GM11168 (cell line): Measurements from ENCODE around the gene ERBIN.
"Not testable (repeated sequence)": the region's sequence is repeated elsewhere in the genome, so short reads cannot be mapped to it uniquely, and the experiment has no call there.

Experiments
- in situ Hi-C: fragments of 300-500 bp; cut with MboI; formaldehyde crosslinking; loops from one replicate; pipeline ENCODE4 v1.12.0; 2022; ENCODE audit warnings: low sequenced_read_pairs; ENCODE audit not compliant: unreplicated experiment

The ERBIN gene, protein sequence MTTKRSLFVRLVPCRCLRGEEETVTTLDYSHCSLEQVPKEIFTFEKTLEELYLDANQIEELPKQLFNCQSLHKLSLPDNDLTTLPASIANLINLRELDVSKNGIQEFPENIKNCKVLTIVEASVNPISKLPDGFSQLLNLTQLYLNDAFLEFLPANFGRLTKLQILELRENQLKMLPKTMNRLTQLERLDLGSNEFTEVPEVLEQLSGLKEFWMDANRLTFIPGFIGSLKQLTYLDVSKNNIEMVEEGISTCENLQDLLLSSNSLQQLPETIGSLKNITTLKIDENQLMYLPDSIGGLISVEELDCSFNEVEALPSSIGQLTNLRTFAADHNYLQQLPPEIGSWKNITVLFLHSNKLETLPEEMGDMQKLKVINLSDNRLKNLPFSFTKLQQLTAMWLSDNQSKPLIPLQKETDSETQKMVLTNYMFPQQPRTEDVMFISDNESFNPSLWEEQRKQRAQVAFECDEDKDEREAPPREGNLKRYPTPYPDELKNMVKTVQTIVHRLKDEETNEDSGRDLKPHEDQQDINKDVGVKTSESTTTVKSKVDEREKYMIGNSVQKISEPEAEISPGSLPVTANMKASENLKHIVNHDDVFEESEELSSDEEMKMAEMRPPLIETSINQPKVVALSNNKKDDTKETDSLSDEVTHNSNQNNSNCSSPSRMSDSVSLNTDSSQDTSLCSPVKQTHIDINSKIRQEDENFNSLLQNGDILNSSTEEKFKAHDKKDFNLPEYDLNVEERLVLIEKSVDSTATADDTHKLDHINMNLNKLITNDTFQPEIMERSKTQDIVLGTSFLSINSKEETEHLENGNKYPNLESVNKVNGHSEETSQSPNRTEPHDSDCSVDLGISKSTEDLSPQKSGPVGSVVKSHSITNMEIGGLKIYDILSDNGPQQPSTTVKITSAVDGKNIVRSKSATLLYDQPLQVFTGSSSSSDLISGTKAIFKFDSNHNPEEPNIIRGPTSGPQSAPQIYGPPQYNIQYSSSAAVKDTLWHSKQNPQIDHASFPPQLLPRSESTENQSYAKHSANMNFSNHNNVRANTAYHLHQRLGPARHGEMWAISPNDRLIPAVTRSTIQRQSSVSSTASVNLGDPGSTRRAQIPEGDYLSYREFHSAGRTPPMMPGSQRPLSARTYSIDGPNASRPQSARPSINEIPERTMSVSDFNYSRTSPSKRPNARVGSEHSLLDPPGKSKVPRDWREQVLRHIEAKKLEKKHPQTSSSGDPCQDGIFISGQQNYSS (N-terminal part only)

GRCh38 chr5:65926276-65926783 lies at the start of gene ERBIN:
Gene ERBIN (plus strand): TSS chr5:65926575. CDS start chr5:65992719, 66,144 bp downstream.
- in situ Hi-C loops, result loop anchor here (10.0 kb wide), 1 partner anchor 182 kb away; no protein-coding TSS in a partner anchor

DNA sequence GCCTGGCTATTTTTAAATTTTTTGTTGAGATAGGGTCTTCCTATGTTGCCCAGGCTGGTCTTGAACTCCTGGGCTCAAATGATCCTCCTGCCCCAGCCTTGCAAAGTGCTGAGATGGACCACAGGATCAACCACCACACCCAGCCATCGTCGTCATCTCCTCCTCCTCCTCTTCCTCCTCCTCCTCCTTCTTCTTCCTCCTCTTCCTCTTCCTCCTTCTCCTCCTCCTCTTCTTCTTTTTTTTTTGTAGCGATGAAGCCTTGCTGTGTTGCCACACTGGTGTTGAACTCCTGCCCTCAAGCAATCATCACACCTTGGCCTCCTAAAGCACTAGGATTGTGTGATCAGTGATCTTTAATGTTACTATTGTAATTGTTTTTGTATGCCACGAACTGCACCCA lies 49.4 kb upstream of the ERBIN start:
- in situ Hi-C loops, result no loop called here

DNA sequence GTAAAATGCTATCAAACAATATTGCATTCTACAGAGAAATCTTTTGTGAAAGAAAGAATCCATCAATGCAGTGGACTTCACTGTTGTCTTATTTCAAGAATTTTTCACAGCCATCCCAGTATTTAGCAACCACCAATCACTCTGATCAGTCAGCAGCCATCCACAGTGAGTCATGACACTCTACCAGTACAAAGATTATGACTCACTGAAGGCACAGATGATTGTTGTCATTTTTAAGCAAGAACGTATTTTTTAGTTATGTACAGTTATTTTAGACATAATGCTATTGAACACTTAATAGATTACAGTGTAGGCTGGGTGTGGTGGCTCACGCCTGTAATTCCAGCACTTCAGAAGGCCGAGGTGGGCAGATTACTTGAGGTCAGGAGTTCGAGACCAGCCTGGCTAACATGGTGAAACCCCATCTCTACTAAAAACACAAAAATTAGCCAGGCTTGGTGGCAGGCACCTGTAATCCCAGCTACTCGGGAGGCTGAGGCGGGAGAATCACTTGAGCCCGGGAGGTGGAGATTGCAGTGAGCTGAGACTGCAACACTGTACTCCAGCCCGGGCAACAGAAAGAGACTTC lies 46.6 kb upstream of the ERBIN start:
- in situ Hi-C loops, result not testable (repeated sequence)

DNA sequence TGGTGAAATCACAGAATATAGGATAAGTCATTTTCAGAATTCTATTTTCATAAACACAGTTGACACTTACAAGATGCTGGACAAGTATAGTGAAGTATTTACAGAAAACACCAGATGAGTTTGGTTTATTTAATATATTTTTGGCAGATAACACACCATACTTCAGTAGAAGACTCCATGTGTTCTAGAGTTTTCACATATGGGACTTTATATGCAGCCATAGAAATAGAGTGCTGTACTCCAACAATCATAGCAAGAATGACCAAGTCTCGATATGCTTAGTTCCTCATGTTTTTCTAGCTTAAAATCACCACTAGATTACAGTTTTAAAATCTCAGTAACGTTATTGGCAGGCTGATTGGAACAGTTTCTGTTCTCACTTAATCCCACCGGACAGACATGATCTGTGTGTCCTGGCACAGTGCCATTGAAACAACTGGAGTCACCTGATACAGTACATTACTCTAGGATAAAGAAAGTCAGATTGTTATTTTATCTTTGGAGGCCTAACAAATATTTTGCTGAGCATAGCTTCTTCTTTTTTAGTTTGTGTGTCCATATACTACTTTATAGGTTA lies 45.8 kb upstream of the ERBIN start:
- in situ Hi-C loops, result no loop called here

- in situ Hi-C loops, result no loop called here
Observed at GRCh38 chr5:65882278-65882677, 44.1 kb upstream of the ERBIN start.

DNA sequence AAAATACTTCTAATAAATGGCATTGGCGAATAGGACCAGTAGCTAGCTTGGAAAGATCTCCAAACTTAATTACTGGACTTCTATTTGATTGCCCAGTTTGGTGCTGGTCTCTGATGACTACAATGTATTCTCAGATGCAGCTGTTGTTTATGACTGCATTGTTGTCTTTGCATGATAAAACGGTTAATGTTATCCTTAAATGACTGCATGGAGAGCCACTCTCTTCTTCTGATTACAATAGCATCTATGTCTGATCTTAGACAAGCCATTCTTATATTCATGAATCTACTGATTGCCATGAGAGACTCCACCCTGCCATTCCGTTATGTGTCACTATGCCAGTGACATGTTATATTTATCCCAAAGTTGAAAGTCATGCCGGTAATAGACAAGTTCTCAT lies 42.9 kb upstream of the ERBIN start:
- in situ Hi-C loops, result no loop called here

DNA sequence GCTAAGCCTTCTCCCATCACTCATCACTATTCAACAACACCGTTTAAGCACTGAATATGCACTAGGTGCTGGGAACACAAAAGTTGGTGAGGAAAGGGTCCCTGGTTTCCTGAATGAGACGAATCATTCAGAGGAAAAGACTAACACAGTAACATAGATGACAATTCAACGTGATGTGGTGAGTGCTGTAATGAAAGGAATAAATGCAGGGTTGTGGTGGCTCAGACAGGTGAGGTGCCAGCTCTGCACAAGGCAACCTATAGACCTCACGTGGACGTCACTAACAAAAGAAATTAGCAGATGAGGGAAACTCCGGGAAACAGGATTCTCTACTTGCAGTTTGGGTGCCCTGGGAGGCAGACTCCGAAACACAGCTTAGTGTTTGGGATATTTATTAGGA lies 40.0 kb upstream of the ERBIN start:
- in situ Hi-C loops, result no loop called here

DNA sequence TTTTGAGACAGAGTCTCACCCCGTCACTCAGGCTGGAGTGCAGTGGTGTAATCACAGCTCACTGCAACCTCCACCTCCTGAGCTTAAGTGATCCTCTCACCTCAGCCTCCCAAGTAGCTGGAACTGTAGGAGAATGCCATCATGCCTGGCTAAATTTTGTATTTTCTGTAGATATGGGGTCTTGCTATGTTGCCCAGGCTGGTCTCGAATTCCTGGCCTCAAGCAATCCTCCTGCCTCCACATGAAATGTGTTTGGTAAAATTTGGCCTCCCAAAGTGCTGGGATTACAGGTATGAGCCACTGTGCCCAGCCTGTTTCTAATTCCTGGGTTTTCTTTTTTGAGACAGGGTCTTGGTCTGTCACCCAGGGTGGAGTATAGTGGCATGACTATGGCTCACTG lies 34.4 kb upstream of the ERBIN start:
- in situ Hi-C loops, result not testable (repeated sequence)

DNA sequence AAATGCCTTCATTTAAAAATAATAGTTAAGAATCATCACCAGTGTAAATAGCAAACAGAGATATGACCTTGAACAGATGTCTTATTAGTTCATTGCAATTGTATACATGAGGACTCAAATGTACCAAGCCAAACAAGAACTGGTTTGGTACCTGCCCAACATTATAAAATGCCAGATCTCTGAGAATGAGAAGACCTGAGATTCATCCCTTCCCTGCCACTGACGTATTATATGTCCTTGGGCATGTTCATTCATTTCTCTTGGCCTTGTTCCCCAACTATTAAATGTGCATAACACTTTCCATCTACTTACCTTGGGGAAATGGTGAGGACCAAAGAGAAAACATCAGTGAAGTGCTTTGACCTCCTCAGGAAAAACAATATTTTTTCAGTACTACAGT lies 33.6 kb upstream of the ERBIN start:
- in situ Hi-C loops, result no loop called here

DNA sequence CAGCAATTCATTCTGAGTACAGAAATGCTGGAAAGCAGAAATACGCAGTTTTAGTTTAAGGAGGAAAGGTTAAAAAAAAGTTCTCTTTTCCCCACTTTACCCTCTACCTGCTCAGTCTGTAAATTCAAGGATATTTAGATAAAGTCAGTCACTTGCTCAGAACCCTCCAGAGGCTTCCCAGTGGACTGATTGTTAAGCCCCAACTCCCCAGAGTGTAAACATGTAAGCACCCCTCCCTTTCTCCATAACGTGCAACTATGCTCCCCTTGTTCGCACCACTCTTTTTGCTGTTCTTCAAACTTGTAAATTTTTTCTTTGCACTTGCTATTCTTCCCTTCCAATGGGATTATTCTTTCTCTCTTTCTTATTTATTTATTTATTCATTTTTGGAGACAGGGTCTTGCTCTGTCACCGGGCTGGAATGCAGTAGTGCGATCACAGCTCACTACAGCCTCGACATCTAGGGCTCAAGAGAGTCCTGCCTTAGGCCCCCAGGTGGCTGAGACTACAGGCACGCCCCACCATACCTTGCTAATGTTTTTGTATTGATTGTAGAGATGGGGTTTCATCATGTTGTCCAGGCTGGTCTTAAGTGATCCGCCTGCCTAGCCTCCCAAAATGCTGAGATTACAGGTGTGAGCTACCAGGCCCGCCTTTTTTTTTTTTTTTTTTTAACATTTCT lies 32.5 kb upstream of the ERBIN start:
- in situ Hi-C loops, result no loop called here

- in situ Hi-C loops, result no loop called here
Observed at GRCh38 chr5:65895891-65896290, 30.5 kb upstream of the ERBIN start.

GRCh38 chr5:65900746-65901145 lies 25.6 kb upstream of the ERBIN start:
- in situ Hi-C loops, result no loop called here

DNA sequence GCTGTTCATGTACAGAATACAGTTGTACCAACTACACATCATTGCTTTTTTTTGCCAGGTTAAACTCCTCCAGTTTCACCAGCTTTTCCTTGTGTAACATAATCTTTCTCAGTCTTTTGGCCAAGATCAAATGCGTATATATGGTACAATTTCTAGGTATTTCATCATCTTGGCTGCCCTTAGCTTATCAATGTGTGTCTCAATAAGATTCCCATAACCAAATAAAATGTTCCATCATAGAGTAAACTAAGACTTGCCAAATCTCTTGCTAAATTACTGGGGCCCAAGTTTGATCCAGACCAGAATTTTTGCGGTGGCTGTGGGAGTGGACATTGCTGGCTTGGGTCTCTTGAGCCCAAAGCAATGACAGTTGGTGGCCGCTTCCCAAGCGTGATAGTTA lies 24.3 kb upstream of the ERBIN start:
- in situ Hi-C loops, result no loop called here

GRCh38 chr5:65903581-65903980 lies 22.8 kb upstream of the ERBIN start:
- in situ Hi-C loops, result no loop called here

DNA sequence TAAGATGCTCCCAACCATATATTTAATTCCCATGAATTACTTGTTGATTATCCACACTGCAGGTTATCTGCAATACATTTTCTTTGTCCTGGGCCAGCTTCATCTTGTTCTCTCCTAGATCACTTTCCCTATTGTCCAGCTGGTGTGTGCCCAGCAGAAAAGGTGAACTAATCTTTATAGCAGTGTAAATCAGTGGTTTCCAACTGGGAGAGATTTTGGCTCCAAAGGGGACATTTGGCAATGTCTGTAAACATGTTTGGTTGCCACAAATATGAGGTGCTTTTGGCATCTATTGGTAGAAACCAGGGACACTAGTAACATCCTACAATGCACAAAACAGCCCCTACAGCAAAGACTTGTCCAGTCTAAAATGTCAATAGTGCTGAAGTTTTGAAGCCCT lies 20.1 kb upstream of the ERBIN start:
- in situ Hi-C loops, result no loop called here

GRCh38 chr5:65907135-65907534 lies 19.2 kb upstream of the ERBIN start:
- in situ Hi-C loops, result no loop called here

GRCh38 chr5:65910711-65911110 lies 15.7 kb upstream of the ERBIN start:
- in situ Hi-C loops, result no loop called here

DNA sequence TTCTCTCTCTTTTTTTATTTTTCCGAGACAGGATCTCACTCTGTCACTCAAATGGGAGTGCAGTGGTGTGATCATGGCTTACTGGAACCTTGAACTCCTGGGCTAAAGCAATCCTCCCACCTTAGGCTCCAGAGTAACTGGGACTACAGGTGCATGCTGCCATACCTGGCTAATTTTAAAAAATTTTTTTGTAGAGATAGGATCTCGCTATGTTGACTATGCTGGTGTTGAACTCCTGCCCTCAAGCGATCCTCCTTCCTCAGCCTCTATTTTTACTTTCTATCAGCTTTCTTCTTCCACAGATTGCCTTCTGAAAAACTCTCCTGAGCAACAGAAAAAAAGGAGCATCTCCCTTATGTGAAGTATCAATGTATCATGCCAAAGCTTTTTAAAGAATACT lies 14.1 kb upstream of the ERBIN start:
- in situ Hi-C loops, result no loop called here

DNA sequence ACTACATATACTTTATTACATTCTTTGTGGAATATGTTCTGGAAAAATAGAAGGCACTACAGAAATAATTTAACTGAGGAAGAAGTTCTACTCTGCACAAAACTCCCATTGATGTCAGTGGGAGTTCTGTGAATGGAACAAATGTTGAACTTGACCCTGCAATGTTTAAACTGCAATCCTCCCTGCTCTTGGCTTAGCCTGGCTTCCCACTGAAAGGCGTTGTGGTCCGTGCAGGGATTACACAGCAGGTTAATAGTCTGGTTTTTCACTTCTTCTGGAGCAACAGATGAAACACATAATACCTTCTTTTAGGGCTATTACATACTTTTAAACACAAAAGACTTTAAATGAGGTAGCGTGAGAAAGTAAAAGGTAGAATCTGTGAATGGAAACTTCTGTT lies 12.9 kb upstream of the ERBIN start:
- in situ Hi-C loops, result no loop called here
